Activated naive CD8-positive, alpha-beta T cell treated with anti-CD3 and anti-CD28 coated beads, Interleukin-2, amount 50 U/mL, for 24 hours (primary cell): ENCODE measurements around the gene DUS2.
"Not testable (repeated sequence)": the region's sequence is repeated elsewhere in the genome, so short reads cannot be mapped to it uniquely, and the experiment has no call there.

ENCODE experiments used
- ATAC-seq: fragments of 150-1000 bp; cut with Tn5 transposase; one replicate; pipeline ENCODE4 v1.10.0; 2021
- DNase-seq: peaks from one replicate; pipeline ENCODE4 v3.0.0; 2021
- H3K27ac Mint-ChIP-seq: one replicate; pipeline ENCODE4 v1.8.0; 2021; ENCODE audit warnings: mild to moderate bottlenecking, mixed read lengths
- H3K27me3 Mint-ChIP-seq: one replicate; pipeline ENCODE4 v1.8.0; 2021; ENCODE audit warnings: mixed read lengths
- H3K36me3 Mint-ChIP-seq: one replicate; pipeline ENCODE4 v1.8.0; 2021; ENCODE audit warnings: low read depth, mixed read lengths
- H3K4me1 Mint-ChIP-seq: one replicate; pipeline ENCODE4 v1.8.0; 2021; ENCODE audit warnings: mixed read lengths
- H3K4me3 Mint-ChIP-seq: one replicate; pipeline ENCODE4 v1.8.0; 2021; ENCODE audit warnings: mild to moderate bottlenecking, moderate library complexity, mixed read lengths
- H3K9me3 Mint-ChIP-seq: one replicate; pipeline ENCODE4 v1.8.0; 2021; ENCODE audit warnings: mixed read lengths

Gene DUS2

DNA sequence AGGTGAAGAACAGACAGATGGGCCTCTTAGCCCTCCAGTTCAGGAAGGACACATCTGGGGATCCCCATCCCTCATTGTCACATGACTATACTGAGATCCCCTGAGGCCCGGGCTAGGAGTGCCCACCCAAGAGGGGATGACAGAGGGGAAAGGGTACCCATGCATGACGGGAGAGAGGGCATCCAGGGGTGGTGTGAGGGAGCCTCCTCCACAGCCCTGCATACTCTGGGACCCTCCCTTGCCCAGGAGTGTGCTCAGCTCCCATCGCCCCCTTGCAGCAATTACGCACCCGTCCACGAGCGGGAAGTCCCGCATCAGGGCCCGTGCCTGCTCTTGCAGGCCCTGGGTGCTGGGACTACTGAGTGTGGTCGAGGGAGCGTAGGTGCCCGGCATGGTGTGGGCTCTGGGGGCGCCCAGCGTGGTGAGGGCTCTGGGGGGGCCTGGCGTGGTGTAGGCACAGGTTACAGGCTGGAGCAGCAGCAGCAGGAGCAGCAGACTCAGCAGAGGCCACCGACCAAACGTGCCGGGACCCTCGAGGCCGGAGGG is 30.4 kb upstream of the DUS2 start:
- DNase-seq (no peak), ATAC-seq (no peak)
- H3K27ac Mint-ChIP-seq: no peak overlapping the region
- H3K9me3 Mint-ChIP-seq: no peaks in the 10 kb centered on the region
- H3K4me3 Mint-ChIP-seq: no peak overlapping the region
- no peaks in the 10 kb centered on the region for H3K27me3 Mint-ChIP-seq
- H3K4me1 Mint-ChIP-seq: peaks cover 41% of the 10 kb centered on the region
- no peaks in the 10 kb centered on the region for H3K36me3 Mint-ChIP-seq

DNA sequence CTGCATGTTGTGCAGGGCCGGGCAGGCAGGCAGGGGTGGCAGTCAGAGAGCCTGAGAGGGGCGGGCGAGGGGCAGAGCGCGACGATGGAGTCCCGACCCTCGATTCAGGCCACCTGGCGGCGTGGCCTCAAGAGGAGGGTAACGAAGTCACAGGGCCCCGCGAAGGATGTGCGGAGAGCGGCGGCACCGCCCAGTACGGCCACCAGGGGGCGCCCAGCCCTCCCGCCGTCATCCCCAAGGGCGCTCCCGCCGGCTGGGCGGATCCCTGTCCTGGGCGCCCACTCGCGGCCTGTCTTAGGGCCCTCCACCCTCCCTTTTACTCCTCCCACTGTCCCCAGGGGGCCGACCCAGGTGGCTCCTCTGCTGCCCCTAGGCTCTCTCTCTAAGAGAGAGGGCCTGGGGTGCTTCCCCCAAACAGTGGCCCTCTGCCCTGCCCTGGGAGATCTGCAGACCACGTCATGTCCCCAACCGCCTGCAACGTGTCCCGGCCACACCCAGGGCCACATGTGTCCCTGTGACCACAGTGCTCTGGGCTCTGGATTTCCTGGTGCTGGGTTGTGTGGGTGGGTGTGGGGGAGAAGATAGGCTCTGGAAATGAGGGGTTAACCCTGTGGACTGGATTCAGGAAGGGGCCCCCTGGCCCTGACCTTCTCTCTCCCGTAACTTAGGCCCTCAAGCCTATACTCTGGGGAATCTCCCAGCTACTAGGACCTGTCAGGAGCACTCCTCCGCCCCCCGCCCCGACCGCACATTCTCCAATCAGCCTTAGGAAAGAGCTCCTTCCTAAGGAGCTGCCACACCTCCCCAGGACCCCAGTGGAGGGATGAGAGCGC is 29.7 kb upstream of the DUS2 start:
- H3K4me3 Mint-ChIP-seq: peak overlapping the region; percentile 66
- H3K36me3 Mint-ChIP-seq: no peaks in the 10 kb centered on the region
- ATAC-seq: peak; percentile 86
- no peaks in the 10 kb centered on the region for H3K27me3 Mint-ChIP-seq
- peak overlapping the region; percentile 89 for H3K27ac Mint-ChIP-seq
- H3K9me3 Mint-ChIP-seq: no peaks in the 10 kb centered on the region
- peaks cover 44% of the 10 kb centered on the region for H3K4me1 Mint-ChIP-seq
- peak; percentile 90 for DNase-seq

DNA sequence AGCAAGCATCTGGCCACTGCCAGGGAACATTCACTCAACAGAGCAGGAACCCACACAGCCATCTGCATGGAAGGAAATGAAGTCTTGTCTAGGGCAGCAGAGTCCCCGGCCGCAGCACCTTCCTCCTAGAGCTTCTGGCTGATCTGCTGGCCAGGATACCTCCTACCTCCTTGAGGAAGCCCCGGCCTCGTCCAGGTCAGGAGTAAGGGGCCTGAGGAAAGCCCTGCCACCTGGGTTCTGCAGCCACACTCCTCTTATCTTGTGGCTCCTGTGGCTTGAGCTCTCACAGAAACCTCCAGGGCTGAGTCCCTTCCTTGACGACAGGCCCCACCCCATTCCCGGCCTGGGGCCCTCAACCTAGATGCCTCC is 29.1 kb upstream of the DUS2 start:
- H3K27ac Mint-ChIP-seq: peak overlapping the region; percentile 89
- peaks cover 50% of the 10 kb centered on the region for H3K4me1 Mint-ChIP-seq
- not testable (repeated sequence) for H3K9me3 Mint-ChIP-seq, H3K36me3 Mint-ChIP-seq, DNase-seq, H3K27me3 Mint-ChIP-seq, ATAC-seq
- H3K4me3 Mint-ChIP-seq: peak overlapping the region; percentile 66

DNA sequence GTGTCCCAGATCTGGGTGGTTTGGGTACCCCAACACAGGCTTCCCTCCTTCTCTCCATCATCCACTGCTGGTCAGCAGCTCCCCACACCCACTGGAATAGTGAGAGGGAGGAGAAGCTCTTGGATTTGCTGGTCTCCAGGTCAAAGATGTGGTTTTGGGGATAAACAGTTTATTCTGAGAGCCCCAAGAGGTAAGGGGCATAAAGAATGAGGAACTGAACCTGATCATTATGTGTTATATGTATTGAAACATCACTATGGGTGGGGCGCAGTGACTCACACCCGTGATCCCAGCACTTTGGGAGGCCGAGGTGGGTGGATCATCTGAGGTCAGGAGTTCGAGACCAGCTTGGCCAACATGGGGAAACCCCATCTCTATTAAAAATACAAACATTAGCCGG is 27.7 kb upstream of the DUS2 start:
- DNase-seq (peak; percentile 54), ATAC-seq (no peak)
- Mint-ChIP-seq H3K27ac (peak overlapping the region; percentile 69), H3K4me1 (peaks cover 64% of the 10 kb centered on the region), H3K36me3 (no peaks in the 10 kb centered on the region), H3K27me3 (no peaks in the 10 kb centered on the region), H3K4me3 (peak overlapping the region; percentile 46), H3K9me3 (no peaks in the 10 kb centered on the region)

DNA sequence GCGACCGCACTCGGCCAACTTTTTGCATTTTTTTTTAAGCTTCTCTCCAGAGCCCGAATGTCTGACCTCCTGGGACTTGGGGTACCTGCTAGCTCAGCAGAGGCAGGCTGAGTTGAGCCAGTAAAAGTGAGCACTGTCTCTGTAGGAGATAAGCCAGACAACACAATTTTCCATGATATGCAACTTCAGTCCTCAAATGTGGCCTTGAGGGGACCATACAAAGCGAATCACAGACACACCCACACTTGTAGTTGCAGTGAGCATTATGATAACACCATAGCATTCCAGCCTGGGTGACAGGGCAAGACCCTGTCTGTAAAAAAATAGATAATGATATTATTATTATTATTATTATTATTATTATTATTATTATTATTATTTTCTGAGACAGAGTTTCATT is 26.4 kb upstream of the DUS2 start:
- Mint-ChIP-seq H3K4me1 (peaks cover 70% of the 10 kb centered on the region), H3K27me3 (no peaks in the 10 kb centered on the region), H3K27ac (peak overlapping the region; percentile 29)

DNA sequence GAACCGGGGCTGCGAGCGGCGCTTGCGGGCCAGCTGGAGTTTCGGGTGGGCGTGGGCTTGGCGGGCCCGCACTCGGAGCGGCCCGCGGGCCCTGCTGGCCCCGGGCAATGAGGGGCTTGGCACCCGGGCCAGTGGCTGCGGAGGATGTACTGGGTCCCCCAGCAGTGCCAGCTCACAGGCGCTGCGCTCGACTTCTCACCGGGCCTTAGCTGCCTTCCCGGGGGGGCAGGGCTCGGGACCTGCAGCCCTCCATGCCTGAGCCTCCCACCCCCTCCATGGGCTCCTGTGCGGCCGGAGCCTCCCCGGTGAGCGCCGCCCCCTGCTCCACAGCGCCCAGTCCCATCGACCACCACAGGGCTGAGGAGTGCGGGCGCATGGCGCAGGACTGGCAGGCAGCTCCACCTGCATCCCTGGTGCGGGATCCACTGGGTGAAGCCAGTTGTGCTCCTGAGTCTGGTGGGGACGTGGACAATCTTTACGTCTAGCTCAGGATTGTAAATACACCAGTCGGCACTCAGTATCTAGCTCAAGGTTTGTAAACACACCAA is 24.8 kb upstream of the DUS2 start:
- H3K9me3 Mint-ChIP-seq, H3K27me3 Mint-ChIP-seq, H3K36me3 Mint-ChIP-seq, DNase-seq, ATAC-seq, H3K4me3 Mint-ChIP-seq: not testable (repeated sequence)
- Mint-ChIP-seq H3K27ac (peak overlapping the region; percentile 83), H3K4me1 (peaks cover 63% of the 10 kb centered on the region)

More for the DNA sequence above, 26.4 kb upstream of the DUS2 start:
- Mint-ChIP-seq H3K4me3 (no peak overlapping the region), H3K9me3 (no peaks in the 10 kb centered on the region), H3K36me3 (no peaks in the 10 kb centered on the region)
- ATAC-seq (no peak), DNase-seq (no peak)

DNA sequence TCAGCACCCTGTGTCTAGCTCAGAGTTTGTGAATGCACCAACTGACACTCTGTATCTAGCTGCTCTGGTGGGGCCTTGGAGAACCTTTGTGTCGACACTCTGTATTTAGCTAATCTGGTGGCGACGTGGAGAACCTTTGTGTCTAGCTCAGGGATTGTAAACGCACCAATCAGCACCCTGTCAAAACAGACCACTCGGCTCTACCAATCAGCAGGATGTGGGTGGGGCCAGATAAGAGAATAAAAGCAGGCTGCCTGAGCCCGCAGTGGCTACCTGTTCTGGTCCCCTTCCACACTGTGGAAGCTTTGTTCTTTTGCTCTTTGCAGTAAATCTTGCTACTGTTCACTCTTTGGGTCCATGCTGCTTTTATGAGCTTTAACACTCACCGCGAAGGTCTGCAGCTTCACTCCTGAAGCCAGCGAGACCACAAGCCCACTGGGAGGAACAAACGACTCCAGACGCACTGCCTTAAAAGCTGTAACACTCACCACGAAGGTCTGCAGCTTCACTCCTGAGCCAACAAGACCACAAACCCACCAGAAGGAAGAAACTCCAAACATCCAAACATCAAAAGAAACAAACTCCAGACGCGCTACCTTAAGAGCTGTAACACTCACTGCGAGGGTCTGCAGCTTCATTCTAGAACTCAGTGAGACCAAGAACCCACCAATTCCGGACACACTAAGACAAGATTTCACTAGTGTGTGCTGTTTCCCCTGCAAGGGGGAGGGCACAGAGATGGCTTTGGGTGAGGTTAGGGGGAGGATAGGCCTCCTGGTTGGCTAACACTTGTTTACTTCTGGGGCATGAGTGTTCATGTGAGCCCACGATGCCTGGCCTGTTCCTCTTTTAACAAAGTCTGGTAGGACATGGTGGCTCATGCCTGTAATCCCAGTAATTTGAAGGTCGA is 24.1 kb upstream of the DUS2 start, which contains the start of gene DPEP2:
DPEP2 (minus strand) TSS at position 706 of the 910 bp plus-strand sequence. CDS start 6,272 bp downstream, outside the sequence.
- peaks cover 56% of the 10 kb centered on the region for H3K4me1 Mint-ChIP-seq
- peak within 1 kb of the TSS; percentile 83 for H3K27ac Mint-ChIP-seq
- H3K27me3 Mint-ChIP-seq, H3K36me3 Mint-ChIP-seq, DNase-seq, H3K9me3 Mint-ChIP-seq: not testable (repeated sequence)
- ATAC-seq: peak; percentile 80
- peak within 1 kb of the TSS; percentile 71 for H3K4me3 Mint-ChIP-seq

DNA sequence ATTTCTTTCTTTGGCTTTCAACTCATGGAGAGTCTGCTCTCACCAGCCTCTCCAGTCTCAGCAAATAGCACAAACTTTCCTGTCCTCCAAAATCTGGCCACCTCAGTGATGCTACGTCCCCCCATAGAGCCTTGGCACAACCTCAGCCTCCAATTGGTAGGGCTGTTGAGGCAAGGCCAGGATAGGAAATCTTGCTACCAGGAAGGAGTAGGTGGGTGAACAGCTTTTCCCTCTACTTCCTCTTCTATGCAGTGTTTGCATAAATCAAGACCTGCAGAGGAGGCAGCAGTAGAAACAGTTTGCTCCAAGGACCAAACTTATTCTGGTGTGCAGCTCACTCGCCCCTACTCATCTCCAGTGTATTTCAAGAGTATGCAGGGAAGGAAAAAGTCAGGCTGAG is 23.1 kb upstream of the DUS2 start:
- Mint-ChIP-seq H3K9me3 (no peaks in the 10 kb centered on the region), H3K27ac (peak overlapping the region; percentile 83), H3K36me3 (no peaks in the 10 kb centered on the region), H3K4me1 (peaks cover 55% of the 10 kb centered on the region), H3K27me3 (no peaks in the 10 kb centered on the region), H3K4me3 (peak overlapping the region; percentile 71)
- ATAC-seq: no peak
- no peak for DNase-seq

DNA sequence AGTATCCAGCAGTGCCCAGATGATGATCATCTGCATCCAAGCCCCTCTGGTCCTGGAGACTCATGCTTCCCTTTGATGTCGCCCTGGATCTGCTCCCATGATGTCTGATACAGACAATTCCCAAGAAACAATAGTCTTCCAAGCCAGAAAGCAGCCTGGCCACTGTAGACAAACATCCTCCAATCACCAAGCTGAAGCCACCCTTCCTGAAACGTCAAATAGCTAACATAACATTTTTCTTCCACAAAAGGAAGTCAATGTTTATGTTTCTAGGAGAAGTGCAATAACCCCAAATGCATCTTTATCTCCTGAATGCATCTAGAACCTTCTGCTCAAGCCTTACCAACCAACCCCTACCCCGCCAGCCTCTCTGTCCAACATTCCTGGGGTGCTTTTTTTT is 22.6 kb upstream of the DUS2 start:
- Mint-ChIP-seq H3K9me3 (no peaks in the 10 kb centered on the region), H3K4me3 (no peak overlapping the region), H3K27me3 (no peaks in the 10 kb centered on the region), H3K36me3 (no peaks in the 10 kb centered on the region), H3K27ac (peak overlapping the region; percentile 55), H3K4me1 (peaks cover 52% of the 10 kb centered on the region)
- no peak for ATAC-seq
- no peak for DNase-seq

DNA sequence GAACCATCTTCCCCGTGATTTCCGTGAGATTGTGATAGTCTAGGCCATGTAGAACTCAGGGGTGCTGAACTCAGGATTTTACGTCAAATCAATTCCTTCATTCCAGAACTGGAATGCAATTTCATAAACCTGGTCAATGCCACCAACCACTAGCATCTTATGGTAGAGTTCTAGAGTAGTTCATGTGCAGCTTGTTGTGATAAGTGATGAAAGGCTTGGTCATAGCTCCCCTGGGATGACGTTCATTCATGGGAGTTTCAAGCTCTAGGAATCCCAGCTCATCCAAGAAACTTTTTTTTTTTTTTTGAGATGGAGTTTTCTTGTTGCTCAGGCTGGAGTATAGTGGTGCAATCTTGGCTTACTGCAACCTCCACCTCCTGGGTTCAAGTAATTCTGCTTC is 20.1 kb upstream of the DUS2 start:
- DNase-seq: no peak
- Mint-ChIP-seq H3K4me1 (peaks cover 46% of the 10 kb centered on the region), H3K4me3 (no peak overlapping the region), H3K36me3 (no peaks in the 10 kb centered on the region), H3K27me3 (no peaks in the 10 kb centered on the region), H3K27ac (no peak overlapping the region), H3K9me3 (no peaks in the 10 kb centered on the region)
- ATAC-seq: no peak

DNA sequence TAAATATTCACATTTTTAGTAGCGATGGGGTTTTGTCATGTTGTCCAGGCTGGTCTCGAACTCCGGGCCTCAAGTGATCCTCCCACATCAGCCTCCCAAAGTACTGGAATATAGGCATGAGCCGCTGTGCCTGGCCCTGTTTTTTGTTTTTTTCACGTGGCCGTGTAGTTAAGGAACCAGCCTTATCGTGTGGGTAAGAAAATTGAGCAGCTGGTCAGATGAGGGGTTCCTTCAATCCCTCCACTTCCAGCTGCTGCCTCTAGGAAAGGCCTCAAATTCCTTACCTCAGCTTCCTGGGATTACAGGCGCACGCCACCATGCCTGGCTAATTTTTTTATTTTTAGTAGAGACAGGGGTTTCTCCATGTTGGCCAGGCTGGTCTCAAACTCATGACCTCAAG is 17.9 kb upstream of the DUS2 start:
- DNase-seq (no peak), ATAC-seq (no peak)
- Mint-ChIP-seq H3K4me1 (peaks cover 30% of the 10 kb centered on the region), H3K27ac (peak overlapping the region; percentile 86), H3K4me3 (no peak overlapping the region), H3K9me3 (no peaks in the 10 kb centered on the region), H3K36me3 (no peaks in the 10 kb centered on the region), H3K27me3 (no peaks in the 10 kb centered on the region)

DNA sequence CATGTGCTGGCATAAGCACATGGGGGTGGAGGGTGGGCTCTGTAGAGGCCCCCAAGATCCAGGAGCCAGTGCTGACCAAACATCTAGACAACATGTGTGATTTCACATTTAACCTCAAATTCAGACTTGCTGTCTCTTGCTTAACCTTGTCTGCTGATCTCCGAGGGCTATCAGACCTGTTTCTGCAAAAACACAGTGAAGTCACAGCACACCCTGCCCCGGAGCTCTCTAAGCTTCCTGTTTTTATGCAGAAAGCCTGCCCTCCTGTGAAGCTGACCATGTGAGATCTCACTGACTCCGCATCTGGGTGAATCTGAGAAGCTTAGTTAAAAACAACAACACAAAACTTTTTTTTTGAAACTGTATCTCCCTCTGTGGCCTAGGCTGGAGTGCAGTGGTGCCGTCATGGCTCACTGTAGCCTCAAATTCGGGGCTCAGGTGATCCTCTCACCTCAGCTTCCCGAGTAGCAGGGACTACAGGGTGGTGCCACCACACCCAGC is 17.2 kb upstream of the DUS2 start:
- no peak for DNase-seq
- Mint-ChIP-seq H3K4me3 (peak overlapping the region; percentile 15), H3K27me3 (no peaks in the 10 kb centered on the region), H3K4me1 (peaks cover 24% of the 10 kb centered on the region), H3K27ac (peak overlapping the region; percentile 86), H3K36me3 (no peaks in the 10 kb centered on the region), H3K9me3 (no peaks in the 10 kb centered on the region)
- ATAC-seq: peak; percentile 71

DNA sequence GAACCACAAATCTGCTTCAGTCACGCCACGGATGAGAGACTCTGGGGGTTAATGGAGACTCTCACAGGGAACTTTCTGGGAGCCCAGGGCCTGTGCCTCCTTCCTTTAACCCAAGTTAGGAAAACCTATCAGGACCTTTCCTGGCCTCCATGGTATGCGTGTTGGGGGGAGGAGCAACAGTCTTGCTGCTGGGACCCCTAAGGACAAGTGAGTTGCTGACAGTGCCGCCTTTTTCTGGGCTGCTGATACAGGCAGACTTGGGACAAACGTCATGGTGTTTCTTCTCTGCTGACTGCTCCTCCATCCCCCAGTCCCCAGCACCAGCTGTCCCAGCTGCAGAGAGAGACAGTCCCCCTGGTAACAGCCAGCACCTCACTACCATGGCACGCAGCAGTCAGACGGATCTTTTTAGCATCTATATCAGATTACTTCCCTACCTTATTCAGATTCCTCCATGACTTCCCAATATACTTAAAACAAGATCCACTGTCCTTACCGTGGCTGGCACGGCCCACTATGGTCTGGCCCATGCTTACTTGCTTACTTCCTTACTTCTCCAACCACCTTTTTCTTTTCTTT is 13.8 kb upstream of the DUS2 start:
- ATAC-seq (no peak), DNase-seq (no peak)
- peaks cover 28% of the 10 kb centered on the region for H3K4me1 Mint-ChIP-seq
- no peaks in the 10 kb centered on the region for H3K9me3 Mint-ChIP-seq
- no peaks in the 10 kb centered on the region for H3K36me3 Mint-ChIP-seq
- no peak overlapping the region for H3K27ac Mint-ChIP-seq
- no peaks in the 10 kb centered on the region for H3K27me3 Mint-ChIP-seq
- H3K4me3 Mint-ChIP-seq: no peak overlapping the region

DNA sequence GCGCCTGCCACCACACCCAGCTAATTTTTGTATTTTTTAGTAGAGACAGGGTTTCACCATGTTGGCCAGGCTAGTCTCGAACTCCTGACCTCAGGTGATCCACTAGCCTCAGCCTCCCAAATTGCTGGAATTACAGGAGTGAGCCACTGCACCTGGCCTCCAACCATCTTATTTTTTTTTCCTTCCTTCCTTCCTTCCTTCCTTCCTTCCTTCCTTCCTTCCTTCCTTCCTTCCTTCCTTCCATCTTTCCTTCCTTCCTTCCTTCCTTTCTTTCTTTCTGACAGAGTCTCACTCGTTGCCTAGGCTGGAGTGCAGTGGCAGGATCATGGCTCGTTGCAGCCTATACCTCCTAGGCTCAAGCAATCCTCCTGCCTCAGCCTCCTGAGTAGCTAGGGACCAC is 13.2 kb upstream of the DUS2 start:
- peaks cover 30% of the 10 kb centered on the region for H3K4me1 Mint-ChIP-seq
- not testable (repeated sequence) for H3K27me3 Mint-ChIP-seq, H3K4me3 Mint-ChIP-seq, ATAC-seq, H3K36me3 Mint-ChIP-seq, DNase-seq, H3K9me3 Mint-ChIP-seq, H3K27ac Mint-ChIP-seq
